Prostate gland (tissue), 2 donors: ENCODE results near the gene STX16.

Experiments
- CTCF ChIP-seq, 4 experiments: fragments of 200-600 bp in 2 of 4; fragments of 450-650 bp in 2 of 4; sonication (generic) in 2 of 4; IDR thresholded peaks; 1 replicate in 3 of 4; 2 replicates in 1 of 4; pipeline ENCODE4 v1.5.1; 2016 to 2019; ENCODE audit warnings: antibody characterized with exemption in 4 of 4, mild to moderate bottlenecking in 2 of 4, moderate library complexity in 2 of 4
- POLR2A ChIP-seq: fragments of 450-650 bp; IDR thresholded peaks from one replicate; pipeline ENCODE4 v1.6.1; 2016; ENCODE audit warnings: antibody characterized with exemption, mild to moderate bottlenecking

- no peak for TF ChIP-seq CTCF (IDR thresholded peaks at IDR 0.05)
- TF ChIP-seq POLR2A, result no peak
Observed at GRCh38 chr20:58702161-58702510, 51.1 kb downstream of the STX16 start.
